ENCODE measurements around the gene TRIP12. TPM values are rescaled to one million over a fixed set of nuclear protein-coding genes. Genes with fewer than 3 reads are reported as not detected.
"Not testable (repeated sequence)": the region's sequence is repeated elsewhere in the genome, so short reads cannot be mapped to it uniquely, and the experiment has no call there.

The TRIP12 gene
- total RNA-seq, 1 experiment from 2014 or later: 115 TPM

DNA sequence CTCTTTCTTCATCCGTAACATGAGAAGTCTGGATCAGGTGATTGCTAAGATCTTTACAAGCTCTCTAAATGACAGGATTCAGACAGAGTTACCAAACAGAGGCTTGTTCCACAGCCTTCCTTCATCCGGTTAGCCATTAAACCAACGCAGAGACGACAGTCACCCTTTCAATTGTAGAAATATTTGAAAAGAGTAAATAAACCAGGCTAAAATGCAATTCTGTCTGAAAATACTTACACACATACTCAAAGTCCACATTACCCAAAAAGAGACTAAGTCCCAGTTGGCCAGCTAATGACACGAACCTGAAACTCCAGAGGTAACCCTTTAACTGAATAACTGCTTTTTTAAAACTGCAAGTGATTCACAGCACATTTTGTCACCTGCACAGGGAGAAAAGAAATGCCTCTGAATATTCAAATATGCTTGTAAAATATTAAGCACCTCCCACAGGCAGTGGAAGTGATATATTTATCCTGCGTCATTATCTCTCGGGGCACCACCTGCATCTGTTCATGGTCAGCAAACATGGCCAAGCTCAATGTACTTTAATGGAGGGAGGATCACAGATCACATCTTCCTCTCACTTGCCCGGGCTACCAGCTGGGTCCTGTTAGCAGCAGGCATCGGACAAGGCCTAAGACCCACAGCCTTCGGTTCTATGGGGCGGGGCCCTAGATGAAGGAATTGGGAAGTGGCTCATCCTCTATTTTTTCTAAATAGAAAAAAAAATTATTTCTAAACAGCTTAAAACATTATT, 168.7 kb downstream of the TRIP12 start:
- peaks cover 9% of the 10 kb centered on the region for H3K9me3 Mint-ChIP-seq (ENCODE audit: unreplicated experiment)
- BruUV-seq (replicated peaks): no TSS peak
- H3K4me1 Mint-ChIP-seq (ENCODE audit: low read depth, unreplicated experiment): no peaks in the 10 kb centered on the region
- TF ChIP-seq, protein P1, sequence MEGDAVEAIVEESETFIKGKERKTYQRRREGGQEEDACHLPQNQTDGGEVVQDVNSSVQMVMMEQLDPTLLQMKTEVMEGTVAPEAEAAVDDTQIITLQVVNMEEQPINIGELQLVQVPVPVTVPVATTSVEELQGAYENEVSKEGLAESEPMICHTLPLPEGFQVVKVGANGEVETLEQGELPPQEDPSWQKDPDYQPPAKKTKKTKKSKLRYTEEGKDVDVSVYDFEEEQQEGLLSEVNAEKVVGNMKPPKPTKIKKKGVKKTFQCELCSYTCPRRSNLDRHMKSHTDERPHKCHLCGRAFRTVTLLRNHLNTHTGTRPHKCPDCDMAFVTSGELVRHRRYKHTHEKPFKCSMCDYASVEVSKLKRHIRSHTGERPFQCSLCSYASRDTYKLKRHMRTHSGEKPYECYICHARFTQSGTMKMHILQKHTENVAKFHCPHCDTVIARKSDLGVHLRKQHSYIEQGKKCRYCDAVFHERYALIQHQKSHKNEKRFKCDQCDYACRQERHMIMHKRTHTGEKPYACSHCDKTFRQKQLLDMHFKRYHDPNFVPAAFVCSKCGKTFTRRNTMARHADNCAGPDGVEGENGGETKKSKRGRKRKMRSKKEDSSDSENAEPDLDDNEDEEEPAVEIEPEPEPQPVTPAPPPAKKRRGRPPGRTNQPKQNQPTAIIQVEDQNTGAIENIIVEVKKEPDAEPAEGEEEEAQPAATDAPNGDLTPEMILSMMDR (IDR thresholded peaks at IDR 0.05; ENCODE audit: insufficient read depth in 1 of 2, low read depth in 1 of 2, low read length in 1 of 2, severe bottlenecking in 1 of 2, unreplicated experiment in 1 of 2): no peak
- Histone ChIP-seq H3K4me1 (no peaks in the 10 kb centered on the region), H3K4me3 (ENCODE audit: low read depth, low read length) (no peak overlapping the region), H3K27me3 (replicated peaks; ENCODE audit: control insufficient read depth, insufficient read depth, low read length) (no peaks in the 10 kb centered on the region), H3K9me3 (no peaks in the 10 kb centered on the region), H3K36me3 (ENCODE audit: control insufficient read depth, insufficient read depth, low read length) (no peaks in the 10 kb centered on the region)
- POLR2A ChIA-PET: no interaction called here
- no peaks in the 10 kb centered on the region for H3K27me3 Mint-ChIP-seq (ENCODE audit: insufficient read depth, unreplicated experiment)
- CTCF ChIA-PET: no interaction called here
- H3K36me3 Mint-ChIP-seq (ENCODE audit: insufficient read depth, unreplicated experiment): peaks cover 11% of the 10 kb centered on the region
- no peak overlapping the region for H3K27ac Mint-ChIP-seq (ENCODE audit: unreplicated experiment)
- intact Hi-C loops (cut with micrococcal nuclease; ENCODE audit: unreplicated experiment): no loop called here
- no peak overlapping the region for H3K4me3 Mint-ChIP-seq (ENCODE audit: unreplicated experiment)
- DNase-seq: peak in 1 of 2 experiments; percentile 15

DNA sequence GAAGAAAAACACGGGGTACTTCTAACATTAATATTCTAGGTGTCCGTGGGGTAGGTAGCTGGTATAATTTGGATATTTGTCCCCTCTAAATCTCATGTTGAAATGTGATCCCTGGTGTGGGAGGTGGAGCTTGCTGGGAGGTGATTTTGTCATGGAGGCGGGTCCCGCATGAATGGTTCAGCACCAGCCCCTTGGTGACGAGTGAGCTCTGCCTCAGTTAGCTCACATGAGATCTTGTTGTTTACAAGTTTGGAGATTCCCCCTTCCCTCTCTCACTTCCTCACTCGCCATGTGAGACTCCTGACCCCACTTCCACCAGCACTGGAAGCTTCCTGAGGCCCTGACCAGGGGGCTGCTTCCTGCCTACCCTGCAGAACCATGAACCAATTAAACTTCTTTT, 172.0 kb downstream of the TRIP12 start:
- Histone ChIP-seq H3K4me3 (ENCODE audit: low read depth, low read length) (no peak overlapping the region), H3K9me3 (no peaks in the 10 kb centered on the region), H3K4me1 (no peaks in the 10 kb centered on the region), H3K36me3 (ENCODE audit: control insufficient read depth, insufficient read depth, low read length) (no peaks in the 10 kb centered on the region), H3K27me3 (replicated peaks; ENCODE audit: control insufficient read depth, insufficient read depth, low read length) (no peaks in the 10 kb centered on the region)
- Mint-ChIP-seq H3K27ac (ENCODE audit: unreplicated experiment) (no peak overlapping the region), H3K27me3 (ENCODE audit: insufficient read depth, unreplicated experiment) (no peaks in the 10 kb centered on the region), H3K4me1 (ENCODE audit: low read depth, unreplicated experiment) (no peaks in the 10 kb centered on the region), H3K4me3 (ENCODE audit: unreplicated experiment) (no peak overlapping the region), H3K36me3 (ENCODE audit: insufficient read depth, unreplicated experiment) (peaks cover 6% of the 10 kb centered on the region), H3K9me3 (ENCODE audit: unreplicated experiment) (no peaks in the 10 kb centered on the region)
- POLR2A ChIA-PET: interaction anchor here (0.7 kb wide), 2 partner anchors 30 to 34 kb away, joined by 5 to 10 read pairs; no protein-coding TSS in a partner anchor
- intact Hi-C loops (cut with micrococcal nuclease; ENCODE audit: unreplicated experiment): no loop called here
- TF ChIP-seq, protein P1 (IDR thresholded peaks at IDR 0.05; ENCODE audit: insufficient read depth in 1 of 2, low read depth in 1 of 2, low read length in 1 of 2, severe bottlenecking in 1 of 2, unreplicated experiment in 1 of 2): no peak
- CTCF ChIA-PET: interaction anchor here (0.5 kb wide), 1 partner anchor 1755 kb away, joined by 7 read pairs; no protein-coding TSS in a partner anchor
- DNase-seq: no peak
- no TSS peak for BruUV-seq (replicated peaks)

DNA sequence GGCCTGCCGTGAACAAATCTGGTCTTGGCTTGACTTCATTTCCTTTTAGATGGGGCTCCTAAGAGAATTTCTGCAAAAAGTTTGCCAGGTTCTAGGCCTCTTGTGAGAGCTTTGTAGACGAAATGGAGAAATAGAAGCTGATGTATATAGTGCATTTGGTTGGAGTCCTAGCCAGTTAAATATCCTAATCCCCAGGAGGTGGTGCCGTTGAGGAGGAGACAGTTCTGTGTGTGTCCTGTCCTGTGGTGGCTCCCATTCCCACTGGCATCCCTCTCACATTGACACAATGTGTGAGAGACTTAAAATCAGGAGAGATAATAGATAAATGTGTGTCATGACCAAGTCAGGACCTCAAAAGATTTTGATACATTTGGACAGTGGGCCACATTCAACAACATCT, 172.9 kb downstream of the TRIP12 start:
- Mint-ChIP-seq H3K9me3 (ENCODE audit: unreplicated experiment) (no peaks in the 10 kb centered on the region), H3K27me3 (ENCODE audit: insufficient read depth, unreplicated experiment) (no peaks in the 10 kb centered on the region), H3K36me3 (ENCODE audit: insufficient read depth, unreplicated experiment) (peaks cover 6% of the 10 kb centered on the region), H3K4me1 (ENCODE audit: low read depth, unreplicated experiment) (no peaks in the 10 kb centered on the region), H3K4me3 (ENCODE audit: unreplicated experiment) (no peak overlapping the region), H3K27ac (ENCODE audit: unreplicated experiment) (no peak overlapping the region)
- Histone ChIP-seq H3K4me3 (ENCODE audit: low read depth, low read length) (no peak overlapping the region), H3K27me3 (replicated peaks; ENCODE audit: control insufficient read depth, insufficient read depth, low read length) (no peaks in the 10 kb centered on the region), H3K4me1 (no peaks in the 10 kb centered on the region), H3K36me3 (ENCODE audit: control insufficient read depth, insufficient read depth, low read length) (no peaks in the 10 kb centered on the region), H3K9me3 (no peaks in the 10 kb centered on the region)
- BruUV-seq (replicated peaks): no TSS peak
- DNase-seq: no peak
- TF ChIP-seq, protein P1 (IDR thresholded peaks at IDR 0.05; ENCODE audit: insufficient read depth in 1 of 2, low read depth in 1 of 2, low read length in 1 of 2, severe bottlenecking in 1 of 2, unreplicated experiment in 1 of 2): no peak
- POLR2A ChIA-PET: interaction anchor here (0.6 kb wide), 1 partner anchor 179 kb away, joined by 3 read pairs; no protein-coding TSS in a partner anchor
- CTCF ChIA-PET: no interaction called here
- intact Hi-C loops (cut with micrococcal nuclease; ENCODE audit: unreplicated experiment): no loop called here

DNA sequence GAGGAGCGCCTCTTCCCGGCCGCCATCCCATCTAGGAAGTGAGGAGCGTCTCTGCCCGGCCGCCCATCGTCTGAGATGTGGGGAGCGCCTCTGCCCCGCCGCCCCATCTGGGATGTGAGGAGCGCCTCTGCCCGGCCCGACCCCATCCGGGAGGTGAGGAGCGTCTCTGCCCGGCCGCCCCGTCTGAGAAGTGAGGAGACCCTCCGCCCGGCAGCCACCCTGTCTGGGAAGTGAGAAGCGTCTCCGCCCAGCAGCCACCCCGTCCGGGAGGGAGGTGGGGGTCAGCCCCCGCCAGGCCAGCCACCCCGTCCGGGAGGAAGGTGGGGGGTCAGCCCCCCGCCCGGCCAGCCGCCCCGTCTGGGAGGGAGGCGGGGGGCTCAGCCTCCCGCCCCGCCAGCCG, 179.1 kb downstream of the TRIP12 start:
- POLR2A ChIA-PET; CTCF ChIA-PET; DNase-seq; H3K9me3 ChIP-seq; H3K4me1 Mint-ChIP-seq (ENCODE audit: low read depth, unreplicated experiment); intact Hi-C loops (cut with micrococcal nuclease; ENCODE audit: unreplicated experiment); H3K36me3 ChIP-seq (ENCODE audit: control insufficient read depth, insufficient read depth, low read length); H3K36me3 Mint-ChIP-seq (ENCODE audit: insufficient read depth, unreplicated experiment); H3K27me3 Mint-ChIP-seq (ENCODE audit: insufficient read depth, unreplicated experiment); H3K27ac Mint-ChIP-seq (ENCODE audit: unreplicated experiment); H3K4me3 Mint-ChIP-seq (ENCODE audit: unreplicated experiment); BruUV-seq (replicated peaks); H3K27me3 ChIP-seq (replicated peaks; ENCODE audit: control insufficient read depth, insufficient read depth, low read length); H3K4me1 ChIP-seq; H3K4me3 ChIP-seq (ENCODE audit: low read depth, low read length): not testable (repeated sequence)
- H3K9me3 Mint-ChIP-seq (ENCODE audit: unreplicated experiment): peaks cover 15% of the 10 kb centered on the region
